ENCODE data around the gene MARK3. TPM values are rescaled to one million over a fixed set of nuclear protein-coding genes. Genes with fewer than 3 reads are reported as not detected.

Gene MARK3
- total and polyA plus RNA-seq, 5 experiments from 2014 or later: 26.8 to 128 (median 36.5) TPM

DNA sequence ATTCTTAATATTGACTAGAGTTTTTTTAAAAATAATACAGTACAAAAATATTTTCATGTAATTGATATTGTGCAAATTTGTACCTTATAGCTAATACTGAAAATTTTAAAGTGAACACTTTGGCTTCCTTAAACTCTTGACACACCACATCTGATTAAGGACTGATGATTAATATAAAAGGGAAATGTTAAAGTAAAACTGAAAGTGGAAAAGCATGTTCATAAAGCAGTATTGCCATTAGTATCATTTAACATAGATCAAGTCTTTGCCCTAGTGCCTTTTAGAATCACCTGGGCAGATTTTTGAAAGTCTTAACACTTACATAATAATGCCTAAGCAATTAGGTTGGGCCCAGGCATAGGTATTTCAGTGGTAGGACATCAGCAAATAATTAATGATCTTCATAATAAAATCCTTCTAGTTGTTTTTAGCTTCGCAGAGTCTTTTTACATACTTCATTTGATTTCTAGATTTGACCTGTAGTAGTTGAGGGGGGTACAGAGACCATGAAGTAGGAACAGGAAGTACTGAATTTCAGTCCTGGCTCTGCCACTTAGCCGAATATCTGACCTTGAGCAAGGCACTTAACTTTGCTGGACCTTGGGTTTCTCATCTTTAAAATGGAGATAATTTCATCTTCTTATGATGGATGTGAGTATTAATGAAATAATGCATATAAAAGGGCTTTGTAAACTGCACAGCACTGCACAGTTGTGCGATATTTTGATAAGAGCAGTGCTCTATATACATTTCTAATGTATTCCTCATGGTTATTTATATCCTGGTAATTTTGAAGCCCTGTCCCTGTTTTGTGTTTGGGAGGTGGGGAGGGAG, 43.7 kb downstream of the MARK3 start:
- DNase-seq: no peak
- peaks cover 21 to 40% (median 39%) of the 10 kb centered on the region in 4 donors for H3K4me1 Mint-ChIP-seq
- peak overlapping the region in 5 of 10 donors; percentile 0 to 71 (median 29) for H3K27ac Mint-ChIP-seq
- H3K27me3 Mint-ChIP-seq: no peaks in the 10 kb centered on the region
- POLR2A ChIA-PET: no interaction called here
- H3K36me3 Mint-ChIP-seq: peaks cover 0 to 33% (median 0%) of the 10 kb centered on the region in 3 donors
- ATAC-seq: no peak
- peak overlapping the region in 1 of 10 donors; percentile 19 for H3K4me3 Mint-ChIP-seq
- H3K9me3 Mint-ChIP-seq: no peaks in the 10 kb centered on the region

DNA sequence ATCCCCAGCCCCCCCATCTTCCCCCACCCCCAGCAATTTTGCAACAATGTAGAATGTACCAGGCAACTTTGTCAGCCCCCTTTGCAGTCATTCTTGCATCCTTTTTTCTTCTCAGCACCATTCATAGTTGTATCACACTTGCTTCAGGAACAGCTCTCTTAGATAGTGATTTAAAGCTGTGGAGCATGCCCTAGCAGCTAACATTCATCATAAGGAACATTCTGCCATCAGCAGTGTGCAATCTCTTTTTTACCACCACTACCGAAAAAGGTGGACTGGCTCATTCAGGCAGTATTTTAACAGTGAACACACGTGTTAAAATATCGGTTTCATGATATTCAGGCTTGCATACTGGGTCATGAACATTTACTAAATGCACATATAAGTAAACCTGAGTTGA, 45.1 kb downstream of the MARK3 start:
- Mint-ChIP-seq H3K9me3 (no peaks in the 10 kb centered on the region), H3K4me1 (peaks cover 21 to 48% (median 36%) of the 10 kb centered on the region in 4 donors), H3K36me3 (peaks cover 0 to 38% (median 5%) of the 10 kb centered on the region in 3 donors), H3K27ac (peak overlapping the region in 3 of 10 donors; percentile 8 to 61 (median 13)), H3K4me3 (no peak overlapping the region), H3K27me3 (no peaks in the 10 kb centered on the region)
- ATAC-seq (no peak), DNase-seq (no peak)
- POLR2A ChIA-PET: no interaction called here

DNA sequence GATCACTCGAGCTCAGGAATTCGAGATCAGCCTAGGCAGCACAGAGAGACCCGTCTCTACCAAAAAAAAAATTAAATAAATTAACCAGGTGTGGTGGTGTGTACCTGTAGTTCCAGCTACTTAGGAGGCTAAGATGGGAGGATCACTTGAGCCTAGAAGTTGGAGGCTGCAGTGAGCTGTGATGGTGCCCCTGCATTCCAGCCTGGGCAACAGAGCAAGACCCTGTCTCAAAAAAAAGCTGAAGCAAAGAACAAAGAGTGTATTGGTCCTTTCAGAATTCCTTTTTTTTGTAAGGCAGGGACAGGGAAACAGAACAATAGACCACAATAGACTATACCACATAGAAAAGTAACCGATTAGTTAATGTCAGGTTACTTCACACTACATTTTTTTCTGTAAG, 47.4 kb downstream of the MARK3 start:
- H3K9me3 Mint-ChIP-seq: no peaks in the 10 kb centered on the region
- ATAC-seq (no peak), DNase-seq (no peak)
- H3K27ac Mint-ChIP-seq: peak overlapping the region in 2 of 10 donors; percentile 7 to 79
- no peak overlapping the region for H3K4me3 Mint-ChIP-seq
- POLR2A ChIA-PET: no interaction called here
- H3K27me3 Mint-ChIP-seq: no peaks in the 10 kb centered on the region
- peaks cover 0 to 37% (median 8%) of the 10 kb centered on the region in 3 donors for H3K36me3 Mint-ChIP-seq
- peaks cover 12 to 48% (median 27%) of the 10 kb centered on the region in 4 donors for H3K4me1 Mint-ChIP-seq

DNA sequence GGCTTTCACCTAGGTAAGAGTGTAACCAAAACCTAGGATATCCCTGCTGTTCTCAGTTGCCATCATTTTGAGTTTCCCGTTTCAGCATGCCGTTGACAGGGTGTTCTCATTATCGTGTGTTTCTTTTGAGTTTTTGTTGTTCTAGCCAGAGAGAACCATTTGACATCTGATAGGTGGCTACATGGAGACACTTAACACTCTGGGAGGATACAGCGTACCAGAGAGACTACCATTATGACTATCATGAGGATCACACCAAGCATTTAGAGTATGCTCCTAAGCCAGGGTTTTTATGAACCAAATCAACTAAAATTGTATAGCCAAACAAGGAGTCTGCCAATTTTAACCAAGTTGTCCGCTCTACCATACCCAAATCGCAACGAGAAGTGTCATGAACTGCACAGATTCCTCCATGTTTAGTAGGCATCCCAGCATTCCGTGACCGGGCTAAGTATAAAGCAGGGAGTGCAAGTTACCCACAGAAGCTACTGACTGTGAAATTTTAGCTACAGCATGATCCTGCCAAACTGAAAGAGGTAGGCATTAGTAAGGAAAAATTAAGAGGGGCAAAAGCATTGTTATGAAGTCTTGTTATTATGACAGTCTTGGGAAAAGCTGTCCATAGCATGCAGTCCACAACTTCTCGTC, 48.8 kb downstream of the MARK3 start:
- no peak for DNase-seq
- POLR2A ChIA-PET: interaction anchor here (0.6 kb wide), 1 partner anchor 8 kb away, joined by 3 read pairs; no protein-coding TSS in a partner anchor
- no peak for ATAC-seq
- peaks cover 7 to 43% (median 16%) of the 10 kb centered on the region in 4 donors for H3K4me1 Mint-ChIP-seq
- H3K27me3 Mint-ChIP-seq: no peaks in the 10 kb centered on the region
- no peak overlapping the region for H3K4me3 Mint-ChIP-seq
- no peaks in the 10 kb centered on the region for H3K9me3 Mint-ChIP-seq
- peaks cover 0 to 43% (median 15%) of the 10 kb centered on the region in 3 donors for H3K36me3 Mint-ChIP-seq
- peak overlapping the region in 2 of 10 donors; percentile 21 to 90 for H3K27ac Mint-ChIP-seq

DNA sequence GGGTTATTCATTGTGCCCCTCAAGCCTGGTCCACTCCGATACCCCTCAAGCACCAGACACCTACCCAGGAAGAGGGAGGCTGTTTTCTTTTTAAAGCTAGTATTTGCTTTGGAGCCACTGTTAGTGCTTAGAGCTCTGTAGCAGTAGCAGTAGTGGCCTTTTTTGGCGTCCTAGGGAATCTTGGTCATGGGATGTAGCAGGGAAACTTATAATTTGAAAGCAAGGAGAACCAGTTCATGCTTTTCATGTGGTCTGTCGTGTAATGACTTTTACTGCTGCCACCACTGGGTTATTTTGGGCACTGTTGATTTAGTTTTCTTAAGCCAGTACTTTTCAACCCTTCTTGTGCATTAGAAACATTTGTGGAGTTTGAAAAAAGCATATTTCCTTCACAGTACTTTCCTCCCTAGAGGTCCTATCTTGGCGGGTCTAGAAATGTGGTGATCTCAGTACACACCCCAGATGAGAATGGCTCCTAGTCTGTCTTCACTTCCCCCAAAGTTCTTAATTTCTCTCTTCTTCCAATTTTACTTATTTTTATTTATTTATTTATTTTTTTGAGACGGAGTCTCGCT, 49.7 kb downstream of the MARK3 start:
- ATAC-seq (no peak), DNase-seq (no peak)
- Mint-ChIP-seq H3K36me3 (peaks cover 0 to 46% (median 18%) of the 10 kb centered on the region in 3 donors), H3K27me3 (no peaks in the 10 kb centered on the region), H3K4me1 (peaks cover 6 to 44% (median 10%) of the 10 kb centered on the region in 4 donors), H3K4me3 (no peak overlapping the region), H3K9me3 (no peaks in the 10 kb centered on the region), H3K27ac (peak overlapping the region in 1 of 10 donors; percentile 73)
- POLR2A ChIA-PET: interaction anchor here (0.6 kb wide), 1 partner anchor 9 kb away, joined by 3 read pairs; no protein-coding TSS in a partner anchor

DNA sequence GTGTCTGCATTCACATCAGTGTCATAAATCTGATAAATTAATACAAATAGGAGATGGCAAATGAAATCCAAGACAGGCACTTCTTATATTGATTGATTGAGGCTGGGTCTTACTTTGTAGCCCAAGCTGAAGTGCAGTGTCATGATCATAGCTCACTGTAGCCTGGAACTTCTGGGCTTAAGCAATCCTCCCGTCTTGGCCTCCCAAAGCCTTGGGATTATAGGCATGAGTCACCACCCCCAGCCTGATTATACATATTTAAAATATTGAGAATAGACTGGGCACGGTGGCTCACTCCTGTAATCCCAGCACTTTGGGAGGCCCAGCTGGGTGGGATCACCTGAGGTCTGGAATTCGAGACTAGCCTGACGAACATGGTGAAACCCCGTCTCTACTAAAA, 51.3 kb downstream of the MARK3 start:
- Mint-ChIP-seq H3K4me1 (peaks cover 4 to 40% (median 7%) of the 10 kb centered on the region in 4 donors), H3K36me3 (peaks cover 0 to 48% (median 18%) of the 10 kb centered on the region in 3 donors), H3K9me3 (no peaks in the 10 kb centered on the region), H3K27me3 (no peaks in the 10 kb centered on the region), H3K4me3 (no peak overlapping the region), H3K27ac (peak overlapping the region in 3 of 10 donors; percentile 25 to 69 (median 34))
- DNase-seq (no peak), ATAC-seq (no peak)
- POLR2A ChIA-PET: no interaction called here

DNA sequence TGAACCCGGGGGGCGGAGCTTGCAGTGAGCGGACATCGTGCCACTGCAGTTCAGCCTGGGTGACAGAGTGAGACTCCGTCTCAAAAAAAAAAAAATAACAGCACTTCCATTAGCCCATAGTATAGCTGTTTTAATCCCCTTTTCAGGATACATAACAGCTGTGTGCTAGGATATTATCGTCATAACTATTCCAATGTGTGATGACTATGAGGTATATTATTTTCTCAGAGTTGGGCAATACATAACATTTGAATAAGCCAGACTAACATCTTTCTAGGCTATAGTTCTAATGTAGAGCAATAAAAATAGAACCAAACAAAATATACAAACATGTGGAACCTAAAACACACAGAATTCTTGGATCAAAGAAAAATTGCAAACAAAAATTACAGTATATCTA, 57.1 kb downstream of the MARK3 start:
- no peaks in the 10 kb centered on the region for H3K27me3 Mint-ChIP-seq
- H3K27ac Mint-ChIP-seq: peak overlapping the region in 1 of 10 donors; percentile 42
- ATAC-seq (no peak), DNase-seq (no peak)
- no peak overlapping the region for H3K4me3 Mint-ChIP-seq
- POLR2A ChIA-PET: no interaction called here
- peaks cover 0 to 55% (median 17%) of the 10 kb centered on the region in 3 donors for H3K36me3 Mint-ChIP-seq
- H3K4me1 Mint-ChIP-seq: peaks cover 18 to 54% (median 41%) of the 10 kb centered on the region in 4 donors
- no peaks in the 10 kb centered on the region for H3K9me3 Mint-ChIP-seq

DNA sequence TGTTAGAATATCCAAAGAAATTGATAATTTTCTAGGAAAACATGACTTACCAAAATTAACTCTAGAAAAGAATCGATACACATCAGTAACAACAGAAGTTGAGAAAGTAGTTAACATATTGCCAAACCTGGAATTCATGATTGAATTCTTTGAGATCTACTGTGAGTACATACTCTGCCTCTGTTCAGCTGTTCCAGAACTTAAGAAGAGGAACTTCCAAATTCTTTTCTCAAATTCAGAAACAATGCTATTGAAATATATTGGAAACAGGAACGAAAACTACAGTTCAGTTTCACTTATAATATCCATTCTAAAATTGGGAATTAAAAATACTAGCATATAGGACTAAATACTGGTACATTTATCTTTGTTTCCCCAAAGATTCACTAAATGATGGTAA, 57.9 kb downstream of the MARK3 start:
- H3K4me1 Mint-ChIP-seq: peaks cover 22 to 57% (median 49%) of the 10 kb centered on the region in 4 donors
- ATAC-seq (no peak), DNase-seq (no peak)
- H3K27ac Mint-ChIP-seq: peak overlapping the region in 2 of 10 donors; percentile 27 to 42
- POLR2A ChIA-PET: no interaction called here
- H3K9me3 Mint-ChIP-seq: no peaks in the 10 kb centered on the region
- no peaks in the 10 kb centered on the region for H3K27me3 Mint-ChIP-seq
- H3K36me3 Mint-ChIP-seq: peaks cover 0 to 49% (median 15%) of the 10 kb centered on the region in 3 donors
- H3K4me3 Mint-ChIP-seq: peak overlapping the region in 1 of 10 donors; percentile 49

DNA sequence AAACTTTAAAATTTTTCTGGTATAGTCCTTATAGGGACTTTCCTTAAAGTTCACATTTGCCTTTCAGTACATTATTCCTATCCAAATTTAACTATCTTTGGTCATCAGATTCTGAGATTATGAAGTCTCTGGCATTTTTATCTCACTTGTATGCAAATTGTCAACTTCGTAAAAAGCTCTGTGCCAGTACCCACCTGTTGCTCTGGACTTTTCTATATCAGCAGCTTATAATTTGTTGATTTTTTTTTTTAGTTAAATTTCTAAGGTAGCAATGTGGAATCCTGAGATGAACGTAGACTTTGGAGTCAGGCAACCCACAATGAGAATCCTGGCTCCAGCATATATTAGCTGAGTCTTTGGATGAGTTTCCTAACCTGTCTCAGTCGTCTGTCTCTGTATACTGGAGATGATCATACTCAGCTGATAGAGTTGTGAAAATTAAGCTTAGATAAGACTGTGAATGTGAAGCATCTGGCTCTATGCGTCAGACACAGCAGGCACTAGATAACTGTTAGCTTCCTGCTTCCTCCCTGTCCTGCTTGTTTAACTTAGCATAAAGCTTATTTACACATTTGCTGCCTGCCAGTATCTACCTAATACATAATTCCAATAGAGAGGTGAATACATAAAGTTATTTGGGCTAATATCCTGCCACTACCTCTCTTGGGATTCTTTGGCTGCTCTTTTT, 59.8 kb downstream of the MARK3 start:
- peaks cover 0 to 37% (median 7%) of the 10 kb centered on the region in 3 donors for H3K36me3 Mint-ChIP-seq
- H3K27me3 Mint-ChIP-seq: no peaks in the 10 kb centered on the region
- DNase-seq: no peak
- POLR2A ChIA-PET: interaction anchor here (0.6 kb wide), 1 partner anchor 851 kb away, joined by 3 read pairs; no protein-coding TSS in a partner anchor
- no peaks in the 10 kb centered on the region for H3K9me3 Mint-ChIP-seq
- H3K4me1 Mint-ChIP-seq: peaks cover 24 to 59% (median 56%) of the 10 kb centered on the region in 4 donors
- no peak for ATAC-seq
- H3K4me3 Mint-ChIP-seq: no peak overlapping the region
- peak overlapping the region in 2 of 10 donors; percentile 5 to 67 for H3K27ac Mint-ChIP-seq

DNA sequence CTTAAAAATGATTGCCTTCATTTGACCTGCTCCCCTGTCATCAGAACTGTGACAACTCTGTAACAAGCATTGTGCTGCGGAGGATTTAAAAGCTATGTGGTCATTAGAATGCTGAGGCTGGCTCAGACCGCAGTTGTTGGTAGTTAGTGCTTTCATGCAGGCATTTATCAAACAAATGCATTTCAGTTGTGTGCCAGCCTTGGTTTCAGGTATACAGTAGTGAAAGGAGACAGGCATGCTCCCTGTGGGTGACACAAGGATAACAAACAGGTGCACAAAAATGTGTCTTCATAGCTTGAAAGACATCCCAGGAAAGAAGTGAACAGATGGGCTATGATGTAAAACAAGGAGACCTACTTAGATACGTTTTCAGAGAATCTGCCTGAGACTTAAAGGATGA, 60.6 kb downstream of the MARK3 start:
- no peak for ATAC-seq
- Mint-ChIP-seq H3K27ac (peak overlapping the region in 6 of 10 donors; percentile 12 to 67 (median 42)), H3K36me3 (peaks cover 0 to 35% (median 7%) of the 10 kb centered on the region in 3 donors), H3K9me3 (no peaks in the 10 kb centered on the region), H3K27me3 (no peaks in the 10 kb centered on the region), H3K4me3 (no peak overlapping the region), H3K4me1 (peaks cover 23 to 59% (median 55%) of the 10 kb centered on the region in 4 donors)
- POLR2A ChIA-PET: no interaction called here
- no peak for DNase-seq

DNA sequence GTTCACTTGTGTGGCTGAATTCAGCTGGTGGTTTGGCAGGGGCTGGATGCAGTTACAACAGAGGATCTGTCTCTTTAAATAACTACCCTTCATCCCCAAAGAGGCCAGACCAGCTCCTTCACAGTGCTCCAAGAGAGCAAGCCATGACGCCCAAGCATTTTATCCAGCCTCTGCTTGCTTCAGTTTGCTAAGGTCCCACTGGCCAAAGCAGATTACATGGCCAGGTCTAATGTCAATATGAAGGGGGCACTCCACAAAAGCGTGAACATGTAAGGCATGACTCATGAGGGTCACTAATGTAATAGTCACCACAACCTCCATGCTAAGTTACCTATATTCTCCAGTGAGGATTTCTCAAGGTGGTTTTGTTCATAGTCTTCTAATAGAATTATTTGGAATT, 62.9 kb downstream of the MARK3 start:
- POLR2A ChIA-PET: no interaction called here
- Mint-ChIP-seq H3K4me1 (peaks cover 25 to 59% (median 51%) of the 10 kb centered on the region in 4 donors), H3K27me3 (no peaks in the 10 kb centered on the region), H3K36me3 (peaks cover 6 to 41% (median 12%) of the 10 kb centered on the region in 3 donors), H3K9me3 (no peaks in the 10 kb centered on the region), H3K27ac (peak overlapping the region in 5 of 10 donors; percentile 40 to 78 (median 51)), H3K4me3 (no peak overlapping the region)
- DNase-seq: no peak
- ATAC-seq: no peak

DNA sequence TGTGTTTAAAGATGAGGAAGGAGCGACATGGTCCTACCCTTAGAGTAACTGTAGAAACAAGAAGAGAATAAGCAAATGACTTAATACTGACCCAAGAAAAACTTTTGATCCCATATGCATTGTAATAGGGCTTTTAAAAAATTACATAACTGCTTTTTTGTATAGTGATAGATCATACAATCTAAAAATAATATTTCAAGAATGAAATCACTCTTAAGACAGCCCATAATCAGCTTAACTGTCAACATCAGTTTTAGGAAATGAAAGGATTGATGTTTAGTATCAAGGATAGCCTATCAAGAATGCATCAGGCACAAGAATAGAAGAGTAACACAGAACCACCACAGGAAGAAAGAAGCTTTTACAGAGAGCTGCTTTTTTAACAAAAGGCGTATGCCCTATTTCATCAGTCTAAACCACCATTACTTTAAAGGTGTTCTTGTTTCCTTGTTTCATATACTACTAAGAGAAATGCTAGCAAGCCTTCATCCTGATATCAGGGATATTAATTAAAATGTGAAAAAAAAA, 64.5 kb downstream of the MARK3 start:
- no peak overlapping the region for H3K4me3 Mint-ChIP-seq
- DNase-seq (no peak), ATAC-seq (no peak)
- H3K4me1 Mint-ChIP-seq: peaks cover 19 to 50% (median 43%) of the 10 kb centered on the region in 4 donors
- peaks cover 6 to 47% (median 6%) of the 10 kb centered on the region in 3 donors for H3K36me3 Mint-ChIP-seq
- no peaks in the 10 kb centered on the region for H3K9me3 Mint-ChIP-seq
- POLR2A ChIA-PET: interaction anchor here (0.6 kb wide), 1 partner anchor 11 kb away, joined by 3 read pairs; no protein-coding TSS in a partner anchor
- H3K27ac Mint-ChIP-seq: peak overlapping the region in 4 of 10 donors; percentile 2 to 45 (median 6)
- no peaks in the 10 kb centered on the region for H3K27me3 Mint-ChIP-seq
